Neural cell (in vitro differentiated cells): ENCODE data around the gene AMIGO3.
A peak's percentile ranks its signal among the peaks of the same experiment; 100 is the strongest.

Source experiments
- CTCF ChIP-seq: fragments of 450-650 bp; IDR thresholded peaks from 2 replicates; pipeline ENCODE4 v1.5.1; 2014; ENCODE audit warnings: antibody characterized with exemption, mild to moderate bottlenecking, moderate library complexity; ENCODE audit not compliant: poor library complexity, severe bottlenecking
- MXI1 ChIP-seq: fragments of 450-650 bp; conservative IDR thresholded peaks from 2 replicates; pipeline ENCODE4 v1.6.1; 2014; ENCODE audit warnings: antibody characterized with exemption, mild to moderate bottlenecking; ENCODE audit not compliant: poor library complexity, severe bottlenecking
- POLR2AphosphoS5 ChIP-seq: IDR thresholded peaks from 2 replicates; pipeline ENCODE4 v1.6.1; 2012
- RAD21 ChIP-seq: fragments of 450-650 bp; conservative IDR thresholded peaks from 2 replicates; pipeline ENCODE4 v1.6.1; 2014; ENCODE audit warnings: antibody characterized with exemption, mild to moderate bottlenecking, moderate library complexity
- REST ChIP-seq: IDR thresholded peaks from 2 replicates; pipeline ENCODE4 v1.6.1; 2012; ENCODE audit warnings: borderline replicate concordance
- SMC3 ChIP-seq: fragments of 450-650 bp; conservative IDR thresholded peaks from 2 replicates; pipeline ENCODE4 v1.6.1; 2014; ENCODE audit warnings: antibody characterized with exemption, mild to moderate bottlenecking, moderate library complexity; ENCODE audit not compliant: poor library complexity

GRCh38 chr3:49671291-49672288 lies 47.9 kb downstream of the AMIGO3 start:
- peak; percentile 85 for TF ChIP-seq CTCF
- TF ChIP-seq RAD21 = peak; percentile 79
- TF ChIP-seq SMC3 = peak; percentile 93
- TF ChIP-seq POLR2AphosphoS5 = no peak
- no peak for TF ChIP-seq MXI1
- TF ChIP-seq REST = no peak
